GM13976 (cell line): ENCODE measurements around the gene DNAI2.
"Not testable (repeated sequence)": the region's sequence is repeated elsewhere in the genome, so short reads cannot be mapped to it uniquely, and the experiment has no call there.

Experiments used
- DNase-seq: peaks from one replicate; pipeline ENCODE4 v3.0.0; 2012; ENCODE audit warnings: low spot score
- CTCF ChIP-seq: IDR thresholded peaks from 2 replicates; pipeline ENCODE4 v1.5.1; 2012; ENCODE audit warnings: borderline replicate concordance, mild to moderate bottlenecking; ENCODE audit not compliant: insufficient read depth; ENCODE audit errors: extremely low read depth, missing control alignments, control extremely low read depth
- in situ Hi-C: fragments of 300-500 bp; cut with MboI; formaldehyde crosslinking; loops from one replicate; pipeline ENCODE4 v1.12.0; 2022; ENCODE audit warnings: low sequenced_read_pairs, mixed read lengths, inconsistent platforms; ENCODE audit not compliant: unreplicated experiment

Gene DNAI2

GRCh38 chr17:74274709-74275340 is 791 bp downstream of the DNAI2 start:
- no peak for DNase-seq
- in situ Hi-C loops, result no loop called here
- no peak for TF ChIP-seq CTCF

GRCh38 chr17:74276051-74276476 is 2.0 kb downstream of the DNAI2 start:
- TF ChIP-seq CTCF, result no peak
- no peak for DNase-seq
- in situ Hi-C loops, result no loop called here

- in situ Hi-C loops, result no loop called here
- TF ChIP-seq CTCF, result no peak
- DNase-seq, result no peak
Observed at GRCh38 chr17:74276541-74277009, 2.5 kb downstream of the DNAI2 start.

- DNase-seq, result no peak
- in situ Hi-C loops, result no loop called here
- TF ChIP-seq CTCF, result no peak
Observed at GRCh38 chr17:74277935-74278334, 3.9 kb downstream of the DNAI2 start.

GRCh38 chr17:74279617-74280016 is 5.6 kb downstream of the DNAI2 start:
- in situ Hi-C loops, DNase-seq: not testable (repeated sequence)

- DNase-seq, result peak; percentile 81
- no peak for TF ChIP-seq CTCF
- in situ Hi-C loops, result no loop called here
Observed at GRCh38 chr17:74280093-74280513, 6.1 kb downstream of the DNAI2 start.

- in situ Hi-C loops, result no loop called here
- no peak for DNase-seq
- TF ChIP-seq CTCF, result no peak
Observed at GRCh38 chr17:74281799-74282198, 7.8 kb downstream of the DNAI2 start.

- in situ Hi-C loops, DNase-seq: not testable (repeated sequence)
Observed at GRCh38 chr17:74282274-74282586, 8.2 kb downstream of the DNAI2 start.
